ENCODE measurements around the gene EIF4G3.

The EIF4G3 gene

GRCh38 chr1:20996554-20996953, 180.1 kb downstream of the EIF4G3 start:
- DNase-seq (ENCODE audit: low read depth in 2 of 2): no peak

- no peak for DNase-seq (ENCODE audit: low read depth in 2 of 2)
Observed at GRCh38 chr1:20993716-20994575, 182.8 kb downstream of the EIF4G3 start.

- DNase-seq (ENCODE audit: low read depth in 2 of 2): no peak
Observed at GRCh38 chr1:20992322-20993056, 184.2 kb downstream of the EIF4G3 start.

- no peak for DNase-seq (ENCODE audit: low read depth in 2 of 2)
Observed at GRCh38 chr1:20988943-20989342, 187.8 kb downstream of the EIF4G3 start.

GRCh38 chr1:20987831-20988825, 188.6 kb downstream of the EIF4G3 start:
- DNase-seq (ENCODE audit: low read depth in 2 of 2): no peak

- DNase-seq (ENCODE audit: low read depth in 2 of 2): no peak
Observed at GRCh38 chr1:20983297-20983889, 193.3 kb downstream of the EIF4G3 start.

GRCh38 chr1:20982316-20982715, 194.4 kb downstream of the EIF4G3 start:
- no peak for DNase-seq (ENCODE audit: low read depth in 2 of 2)

- DNase-seq (ENCODE audit: low read depth in 2 of 2): no peak
Observed at GRCh38 chr1:20981915-20982314, 194.8 kb downstream of the EIF4G3 start.

GRCh38 chr1:20980051-20980450, 196.6 kb downstream of the EIF4G3 start:
- DNase-seq (ENCODE audit: low read depth in 2 of 2): no peak

GRCh38 chr1:20978413-20978812, 198.3 kb downstream of the EIF4G3 start:
- no peak for DNase-seq (ENCODE audit: low read depth in 2 of 2)

- no peak for DNase-seq (ENCODE audit: low read depth in 2 of 2)
Observed at GRCh38 chr1:20975668-20976067, 201.0 kb downstream of the EIF4G3 start.

GRCh38 chr1:20974951-20975350, 201.7 kb downstream of the EIF4G3 start:
- DNase-seq (ENCODE audit: low read depth in 2 of 2): no peak

GRCh38 chr1:20974069-20974468, 202.6 kb downstream of the EIF4G3 start:
- DNase-seq (ENCODE audit: low read depth in 2 of 2): no peak

GRCh38 chr1:20972855-20973254, 203.8 kb downstream of the EIF4G3 start:
- DNase-seq (ENCODE audit: low read depth in 2 of 2): no peak

- DNase-seq (ENCODE audit: low read depth in 2 of 2): no peak
Observed at GRCh38 chr1:20964540-20965484, 211.9 kb downstream of the EIF4G3 start.

- DNase-seq (ENCODE audit: low read depth in 2 of 2): no peak
Observed at GRCh38 chr1:20962576-20963258, 214.0 kb downstream of the EIF4G3 start.

- no peak for DNase-seq (ENCODE audit: low read depth in 2 of 2)
Observed at GRCh38 chr1:20958430-20958829, 218.3 kb downstream of the EIF4G3 start.

- DNase-seq (ENCODE audit: low read depth in 2 of 2): no peak
Observed at GRCh38 chr1:20956272-20956671, 220.4 kb downstream of the EIF4G3 start.

GRCh38 chr1:20950679-20951078, 226.0 kb downstream of the EIF4G3 start:
- no peak for DNase-seq (ENCODE audit: low read depth in 2 of 2)
